ENCODE data around the gene RFX2.
"Not testable (repeated sequence)": the region's sequence is repeated elsewhere in the genome, so short reads cannot be mapped to it uniquely, and the experiment has no call there.

The RFX2 gene

GRCh38 chr19:5966215-5966614, 144.1 kb downstream of the RFX2 start:
- TF ChIP-seq ARNT (IDR thresholded peaks at IDR 0.05) = no peak
- no peak for TF ChIP-seq FOXK2 (IDR thresholded peaks at IDR 0.05)
- no peak for TF ChIP-seq FOXM1 (IDR thresholded peaks at IDR 0.05; ENCODE audit: borderline replicate concordance)
- TF ChIP-seq FOXA1 (IDR thresholded peaks at IDR 0.05) = no peak
- TF ChIP-seq SUZ12 (IDR thresholded peaks at IDR 0.05) = no peak
- TF ChIP-seq ELF4 (IDR thresholded peaks at IDR 0.05) = no peak
- TF ChIP-seq, protein P1, sequence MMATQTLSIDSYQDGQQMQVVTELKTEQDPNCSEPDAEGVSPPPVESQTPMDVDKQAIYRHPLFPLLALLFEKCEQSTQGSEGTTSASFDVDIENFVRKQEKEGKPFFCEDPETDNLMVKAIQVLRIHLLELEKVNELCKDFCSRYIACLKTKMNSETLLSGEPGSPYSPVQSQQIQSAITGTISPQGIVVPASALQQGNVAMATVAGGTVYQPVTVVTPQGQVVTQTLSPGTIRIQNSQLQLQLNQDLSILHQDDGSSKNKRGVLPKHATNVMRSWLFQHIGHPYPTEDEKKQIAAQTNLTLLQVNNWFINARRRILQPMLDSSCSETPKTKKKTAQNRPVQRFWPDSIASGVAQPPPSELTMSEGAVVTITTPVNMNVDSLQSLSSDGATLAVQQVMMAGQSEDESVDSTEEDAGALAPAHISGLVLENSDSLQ (IDR thresholded peaks at IDR 0.05) = no peak
- TF ChIP-seq SP1 (IDR thresholded peaks at IDR 0.05) = no peak
- TF ChIP-seq ZNF384 (IDR thresholded peaks at IDR 0.05) = no peak
- no peak for TF ChIP-seq BHLHE40 (IDR thresholded peaks at IDR 0.05; ENCODE audit: borderline replicate concordance)
- no peak for TF ChIP-seq NFRKB (IDR thresholded peaks at IDR 0.05)
- no peak for TF ChIP-seq TARDBP (IDR thresholded peaks at IDR 0.05)
- no peak for TF ChIP-seq CTBP1 (IDR thresholded peaks at IDR 0.05; ENCODE audit: borderline replicate concordance)
- TF ChIP-seq HDGF (IDR thresholded peaks at IDR 0.05; ENCODE audit: borderline replicate concordance) = no peak
- TF ChIP-seq L3MBTL2 (conservative IDR thresholded peaks at IDR 0.05) = no peak
- no peak for TF ChIP-seq LEF1 (IDR thresholded peaks at IDR 0.05; ENCODE audit: borderline replicate concordance)
- DNase-seq (ENCODE audit: extremely low spot score) = no peak
- ChIA-PET POLR2A (no interaction called here), CTCF (no interaction called here)

DNA sequence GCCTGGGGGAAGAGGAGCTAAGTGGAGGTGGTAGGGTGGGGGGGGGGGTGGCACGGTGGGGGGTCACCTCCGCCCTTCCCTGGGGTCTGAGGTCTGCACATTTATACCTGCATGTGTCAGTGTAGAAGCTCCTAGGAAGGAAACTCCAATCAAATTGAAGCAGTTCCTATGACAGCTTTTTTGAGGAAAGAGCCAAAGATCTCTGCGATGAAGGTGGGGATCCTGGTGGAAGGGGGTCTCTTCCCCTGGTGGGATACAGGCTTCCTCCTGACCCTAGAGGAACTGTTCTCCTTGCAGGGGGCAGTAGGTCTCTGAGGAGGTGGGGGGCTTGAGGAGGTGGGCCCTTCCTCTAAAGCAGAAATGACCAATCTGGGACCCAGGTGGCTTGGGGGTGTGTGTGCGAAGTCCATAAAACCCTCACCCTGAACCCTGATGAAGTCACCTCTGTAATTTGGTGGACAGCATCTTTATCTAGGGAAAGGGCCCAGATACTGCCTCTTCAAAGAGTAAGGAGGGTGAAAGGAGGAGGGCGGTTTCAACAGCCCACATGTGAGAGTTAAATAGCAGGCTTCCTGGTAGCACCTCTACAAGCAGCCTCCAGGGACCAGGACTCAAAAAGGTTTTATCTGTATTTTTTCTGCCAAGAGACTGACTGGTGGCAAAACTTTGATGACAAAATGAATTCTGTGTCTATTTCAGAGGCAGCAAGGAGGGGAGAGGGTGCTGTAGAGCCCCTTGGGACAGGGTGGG, 145.3 kb downstream of the RFX2 start:
- CTCF ChIA-PET = interaction anchor here (0.6 kb wide), 1 partner anchor 8 kb away, joined by 4 read pairs; no protein-coding TSS in a partner anchor
- TF ChIP-seq FOXK2 (IDR thresholded peaks at IDR 0.05) (no peak), ARNT (IDR thresholded peaks at IDR 0.05) (no peak), ELF4 (IDR thresholded peaks at IDR 0.05) (no peak), ZNF384 (IDR thresholded peaks at IDR 0.05) (no peak), FOXA1 (IDR thresholded peaks at IDR 0.05) (no peak), L3MBTL2 (conservative IDR thresholded peaks at IDR 0.05) (no peak), NFRKB (IDR thresholded peaks at IDR 0.05) (no peak), HDGF (IDR thresholded peaks at IDR 0.05; ENCODE audit: borderline replicate concordance) (no peak), SP1 (IDR thresholded peaks at IDR 0.05) (no peak), TARDBP (IDR thresholded peaks at IDR 0.05) (no peak), BHLHE40 (IDR thresholded peaks at IDR 0.05; ENCODE audit: borderline replicate concordance) (no peak)
- TF ChIP-seq, protein P1 (IDR thresholded peaks at IDR 0.05) = no peak
- POLR2A ChIA-PET = no interaction called here
- DNase-seq (ENCODE audit: extremely low spot score) = no peak

DNA sequence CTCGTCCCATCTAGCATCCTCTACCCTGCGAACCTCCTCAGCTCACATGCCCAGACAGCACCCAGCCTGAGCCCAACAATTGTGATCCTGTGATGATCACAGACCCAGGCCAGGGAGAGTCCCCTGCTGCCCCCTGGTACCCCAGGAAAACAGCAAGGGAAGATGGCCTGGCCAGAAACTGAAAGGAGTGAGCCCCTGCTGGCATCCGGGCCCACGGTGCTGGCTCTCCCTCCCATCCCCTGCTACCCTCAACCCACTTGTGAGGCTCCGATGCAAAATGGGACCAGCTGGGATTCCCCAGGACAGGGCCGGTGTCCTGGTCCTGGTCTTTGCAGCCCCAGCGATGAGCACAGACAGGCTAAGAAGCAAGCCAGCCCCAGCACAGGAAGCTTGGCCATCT, 146.4 kb downstream of the RFX2 start:
- ChIA-PET CTCF (no interaction called here), POLR2A (no interaction called here)
- no peak for DNase-seq (ENCODE audit: extremely low spot score)
- TF ChIP-seq NFRKB (IDR thresholded peaks at IDR 0.05) = no peak
- no peak for TF ChIP-seq CTBP1 (IDR thresholded peaks at IDR 0.05; ENCODE audit: borderline replicate concordance)
- TF ChIP-seq ELF4 (IDR thresholded peaks at IDR 0.05) = no peak
- TF ChIP-seq, protein P1 (IDR thresholded peaks at IDR 0.05) = no peak
- no peak for TF ChIP-seq TARDBP (IDR thresholded peaks at IDR 0.05)
- no peak for TF ChIP-seq BHLHE40 (IDR thresholded peaks at IDR 0.05; ENCODE audit: borderline replicate concordance)

- CTCF ChIA-PET; DNase-seq (ENCODE audit: extremely low spot score): not testable (repeated sequence)
- POLR2A ChIA-PET = interaction anchor here (1.4 kb wide), 1 partner anchor 15 kb away, joined by 7 read pairs; the partner anchor contains the start of gene RANBP3
Measured at GRCh38 chr19:5963259-5963658, 147.0 kb downstream of the RFX2 start.

- TF ChIP-seq BHLHE40 (IDR thresholded peaks at IDR 0.05; ENCODE audit: borderline replicate concordance) (no peak), CTBP1 (IDR thresholded peaks at IDR 0.05; ENCODE audit: borderline replicate concordance) (no peak), NFRKB (IDR thresholded peaks at IDR 0.05) (no peak), LEF1 (IDR thresholded peaks at IDR 0.05; ENCODE audit: borderline replicate concordance) (no peak), ZNF384 (IDR thresholded peaks at IDR 0.05) (no peak), SUZ12 (IDR thresholded peaks at IDR 0.05) (no peak), TARDBP (IDR thresholded peaks at IDR 0.05) (no peak), ELF4 (IDR thresholded peaks at IDR 0.05) (no peak), ARNT (IDR thresholded peaks at IDR 0.05) (no peak), FOXM1 (IDR thresholded peaks at IDR 0.05; ENCODE audit: borderline replicate concordance) (no peak), HDGF (IDR thresholded peaks at IDR 0.05; ENCODE audit: borderline replicate concordance) (no peak), SP1 (IDR thresholded peaks at IDR 0.05) (no peak), L3MBTL2 (conservative IDR thresholded peaks at IDR 0.05) (no peak), FOXA1 (IDR thresholded peaks at IDR 0.05) (no peak)
- TF ChIP-seq, protein P1 (IDR thresholded peaks at IDR 0.05) = no peak
- CTCF ChIA-PET = no interaction called here
- POLR2A ChIA-PET = interaction anchor here (1.4 kb wide), 1 partner anchor 16 kb away, joined by 7 read pairs; the partner anchor contains the start of gene RANBP3
- DNase-seq (ENCODE audit: extremely low spot score) = no peak
Measured at GRCh38 chr19:5961969-5962945, 148.0 kb downstream of the RFX2 start.

DNA sequence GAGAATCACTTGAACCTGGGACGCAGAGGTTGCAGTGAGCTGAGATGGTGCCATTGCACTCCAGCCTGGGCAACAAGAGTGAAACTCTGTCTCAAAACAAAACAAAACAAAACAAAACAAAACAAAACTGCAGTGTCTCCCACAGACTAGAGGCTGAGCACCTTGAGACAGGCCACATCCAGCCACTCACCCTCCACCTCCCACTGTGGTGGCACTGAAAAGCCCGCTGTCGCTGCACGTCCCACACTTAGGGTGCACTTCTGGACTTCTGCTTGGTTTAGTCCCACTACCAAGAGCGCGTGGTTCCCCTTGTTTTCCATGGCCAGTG, 148.7 kb downstream of the RFX2 start:
- POLR2A ChIA-PET; CTCF ChIA-PET; DNase-seq (ENCODE audit: extremely low spot score): not testable (repeated sequence)
